Measurements from ENCODE around the gene DRD2.

DRD2 gene

DNA sequence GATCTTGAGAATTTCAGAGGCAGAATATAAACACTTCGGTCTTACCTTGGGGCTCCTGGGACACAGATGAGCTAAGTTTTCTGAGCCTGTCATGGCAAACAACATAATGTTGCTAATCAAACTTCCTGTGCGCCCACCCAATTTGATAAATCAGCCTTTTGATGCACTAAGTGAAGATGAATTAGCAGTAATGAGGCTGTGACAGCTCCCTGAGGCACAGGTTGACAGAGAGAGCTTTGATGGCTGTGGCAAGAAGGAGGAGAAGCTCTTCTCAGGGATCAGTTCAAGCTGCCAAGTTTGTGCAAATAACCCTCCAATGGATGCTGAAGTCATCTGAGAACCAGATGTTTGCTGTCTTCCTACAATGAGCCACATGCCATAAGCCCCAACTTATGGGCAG lies 34.4 kb downstream of the DRD2 start:
- DNase-seq, result peak; percentile 66

DNA sequence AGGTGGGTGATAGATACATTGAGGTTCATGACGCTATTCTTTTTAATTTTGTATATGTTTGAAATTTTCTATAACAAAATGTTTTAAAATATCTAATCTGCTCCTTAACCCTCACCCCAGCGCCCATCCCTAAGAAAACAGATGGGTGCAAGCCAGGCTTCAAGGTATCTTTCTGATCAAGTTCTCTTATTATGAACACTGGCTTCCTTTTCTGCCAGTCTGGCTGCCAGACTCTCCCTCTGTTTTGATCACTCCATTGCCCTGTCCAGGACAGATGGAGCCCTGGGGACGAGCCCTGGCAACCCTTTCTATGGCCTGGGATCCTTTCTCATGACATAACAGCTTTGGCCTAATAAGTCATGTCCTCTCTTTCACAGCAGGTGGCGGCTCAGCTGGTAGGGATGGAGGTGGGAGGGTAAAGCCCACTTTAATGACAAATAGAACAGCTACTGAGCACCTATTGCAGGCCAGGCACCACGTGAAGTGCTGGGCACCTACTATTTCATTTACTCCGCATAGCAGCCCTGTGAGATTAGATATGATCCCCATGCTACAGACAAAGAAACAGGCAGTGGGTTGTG lies 38.4 kb downstream of the DRD2 start:
- peak; percentile 67 for DNase-seq

DNA sequence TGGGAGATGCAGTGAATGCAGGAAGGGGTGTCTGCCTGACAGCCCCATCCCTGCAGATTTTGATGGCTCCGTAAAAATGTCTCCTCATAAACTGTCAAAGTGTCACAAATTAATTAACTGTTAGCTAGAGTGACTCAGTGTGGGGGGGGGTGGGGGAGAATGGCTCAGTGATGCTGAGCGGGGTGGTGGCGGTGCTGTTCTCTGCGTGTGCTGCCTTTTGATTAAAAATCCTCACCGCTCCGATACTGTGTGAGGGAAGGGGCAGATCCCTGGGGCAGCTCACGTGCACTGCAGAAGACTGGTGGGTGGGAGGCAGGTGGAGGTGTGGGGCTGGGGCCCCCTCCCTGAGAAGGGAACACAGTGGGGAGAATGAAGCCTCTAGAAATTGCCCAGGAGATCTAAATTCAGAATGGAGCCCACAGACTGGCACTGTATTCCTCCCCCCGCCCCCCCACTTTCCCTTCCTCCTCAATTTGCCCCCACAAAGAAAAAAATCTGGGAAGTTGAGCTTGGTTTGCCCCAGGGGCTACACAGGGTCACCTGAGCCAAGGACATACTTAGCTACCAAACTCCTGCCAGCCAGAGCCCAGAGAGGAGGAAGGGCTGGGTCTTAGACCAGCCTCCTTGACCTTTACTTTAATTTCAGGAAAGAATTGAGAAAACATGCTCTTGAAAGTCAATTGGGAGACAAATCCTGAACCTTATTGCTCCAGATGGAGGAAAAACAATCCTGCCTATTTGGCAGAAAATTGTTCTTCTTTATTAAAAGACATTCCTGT lies 39.8 kb downstream of the DRD2 start:
- no peak for DNase-seq

DNA sequence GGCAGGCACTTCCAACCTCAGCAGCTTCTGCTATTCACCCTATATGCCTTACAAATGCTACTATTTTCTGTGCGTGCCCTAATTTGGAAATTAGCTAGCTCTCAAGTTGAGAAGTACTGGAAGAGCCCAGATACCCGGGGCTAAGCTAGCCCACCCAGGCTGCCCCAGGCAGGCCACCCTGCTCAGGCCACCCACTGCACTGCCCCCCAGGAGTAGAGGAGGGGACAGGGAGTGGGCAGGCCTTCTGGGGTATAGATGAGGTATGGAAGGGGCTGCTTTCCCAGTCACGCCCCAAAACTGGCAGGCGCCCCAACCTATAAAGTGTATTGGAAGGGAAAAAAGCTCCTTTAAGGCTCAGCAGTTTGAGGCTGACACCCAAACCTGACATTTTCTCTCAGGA lies 43.5 kb downstream of the DRD2 start:
- no peak for DNase-seq

DNA sequence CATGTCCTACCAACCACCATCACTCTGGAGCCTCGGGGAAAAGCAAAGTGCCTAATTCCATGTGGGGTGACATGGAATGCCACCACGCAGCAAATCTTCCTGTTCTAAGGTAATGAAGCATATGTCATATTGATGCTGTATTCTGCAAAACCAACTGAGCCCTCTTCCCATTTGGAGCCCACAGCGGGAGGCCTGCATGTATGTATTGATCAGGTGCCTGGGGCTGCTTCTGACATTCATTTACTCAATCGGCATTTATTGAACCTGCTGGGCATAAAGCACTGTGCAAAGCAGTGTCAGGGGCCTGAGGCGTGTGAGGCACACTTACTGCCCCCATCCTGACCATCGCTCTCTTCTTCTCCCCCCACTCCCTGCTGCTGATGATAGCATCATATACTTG lies 48.5 kb downstream of the DRD2 start:
- no peak for DNase-seq

DNA sequence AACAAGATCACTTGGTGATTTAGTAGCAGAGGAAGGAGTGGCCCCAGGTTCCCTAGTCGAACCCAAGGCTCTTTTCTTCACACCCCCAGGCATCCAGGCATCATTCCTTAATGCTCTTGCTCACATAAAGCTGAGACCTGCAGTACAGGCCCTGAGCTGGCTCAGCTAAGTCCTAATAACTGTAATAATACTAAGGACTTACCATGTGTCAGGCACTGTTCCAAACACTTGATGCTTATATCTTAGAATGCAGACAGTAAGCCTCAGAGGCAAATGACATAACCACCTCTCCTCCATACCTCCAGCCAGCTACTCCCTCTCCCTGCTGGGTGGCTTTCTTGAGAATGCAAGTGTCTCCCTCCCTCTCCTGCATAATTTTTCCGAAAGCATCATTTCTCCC lies 54.4 kb downstream of the DRD2 start:
- no peak for DNase-seq

DNA sequence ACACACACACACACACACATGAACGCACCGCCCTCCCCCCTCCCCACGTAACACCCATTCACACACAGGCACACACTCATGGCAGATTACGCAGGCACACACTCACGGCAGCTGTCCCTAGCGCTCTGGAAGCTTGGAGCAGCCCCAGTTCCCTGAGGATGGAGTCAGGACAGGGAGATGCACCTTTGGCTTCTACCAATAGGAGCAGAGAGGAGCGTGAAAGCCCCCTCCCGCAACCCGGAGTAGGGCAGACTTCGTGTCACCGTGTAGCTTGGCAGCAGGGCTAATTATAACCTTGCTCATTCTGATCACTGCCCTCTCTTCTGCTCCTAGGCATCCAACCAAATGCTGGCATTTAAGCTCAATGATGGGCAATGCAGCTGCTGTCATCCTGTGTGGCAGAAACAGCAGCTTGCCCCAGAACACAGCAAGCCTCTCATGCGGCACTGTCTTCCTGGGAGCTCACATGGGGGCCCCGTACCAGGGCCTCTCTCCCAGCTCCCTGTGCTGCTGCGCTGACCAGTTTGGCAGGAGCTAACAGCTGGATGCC lies 55.7 kb downstream of the DRD2 start:
- peak; percentile 84 for DNase-seq

DNA sequence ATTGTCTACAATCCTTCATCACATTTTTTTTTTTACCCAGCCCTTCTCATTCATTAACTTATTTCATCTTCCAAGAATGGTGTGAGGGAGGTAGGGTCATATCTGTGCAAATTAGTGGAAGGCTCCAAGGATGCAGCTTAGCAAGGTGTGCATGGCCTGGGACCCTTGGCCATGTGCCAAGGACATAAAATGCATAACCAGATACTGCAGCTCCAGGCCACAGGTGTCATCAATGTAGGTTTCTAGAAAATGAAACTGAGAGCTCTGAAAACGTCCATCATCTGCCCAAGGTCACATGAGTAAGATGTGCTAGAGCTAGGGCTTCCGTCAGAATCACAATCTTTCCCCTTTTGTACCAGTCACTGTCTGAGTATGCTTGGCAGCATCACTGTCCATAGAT lies 57.8 kb downstream of the DRD2 start:
- DNase-seq, result peak; percentile 50

DNA sequence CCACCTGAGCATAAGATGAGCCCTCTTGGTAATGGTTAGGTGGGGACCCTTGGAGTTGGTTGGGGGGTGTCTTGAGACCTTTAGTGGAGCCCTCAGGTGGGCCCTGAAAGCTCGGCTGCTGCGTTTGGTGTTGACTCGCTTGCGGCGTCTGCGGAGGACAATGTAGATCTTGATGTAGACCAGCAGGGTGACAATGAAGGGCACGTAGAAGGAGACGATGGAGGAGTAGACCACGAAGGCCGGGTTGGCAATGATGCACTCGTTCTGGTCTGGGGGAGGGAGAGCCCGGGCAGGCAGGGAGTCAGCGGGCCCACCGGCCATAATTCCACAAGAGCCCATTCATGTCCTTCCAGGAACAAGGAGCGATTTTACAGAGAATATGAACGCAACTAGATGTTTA lies 59.9 kb downstream of the DRD2 start:
- no peak for DNase-seq

DNA sequence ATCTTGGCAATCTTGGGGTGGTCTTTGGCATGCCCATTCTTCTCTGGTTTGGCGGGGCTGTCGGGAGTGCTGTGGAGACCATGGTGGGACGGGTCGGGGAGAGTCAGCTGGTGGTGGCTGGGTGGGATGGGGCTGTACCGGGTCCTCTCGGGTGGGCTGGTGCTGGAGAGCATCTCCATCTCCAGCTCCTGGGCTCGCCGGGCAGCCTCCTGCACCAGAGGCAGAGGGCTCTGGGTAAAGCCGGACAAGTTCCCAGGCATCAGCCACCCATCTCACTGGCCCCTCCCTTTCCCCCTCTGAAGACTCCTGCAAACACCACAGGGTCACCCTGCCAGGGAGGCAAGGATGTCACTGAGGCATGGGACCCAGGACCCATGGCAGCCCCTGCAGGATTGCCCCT lies 62.5 kb downstream of the DRD2 start:
- DNase-seq, result no peak

DNA sequence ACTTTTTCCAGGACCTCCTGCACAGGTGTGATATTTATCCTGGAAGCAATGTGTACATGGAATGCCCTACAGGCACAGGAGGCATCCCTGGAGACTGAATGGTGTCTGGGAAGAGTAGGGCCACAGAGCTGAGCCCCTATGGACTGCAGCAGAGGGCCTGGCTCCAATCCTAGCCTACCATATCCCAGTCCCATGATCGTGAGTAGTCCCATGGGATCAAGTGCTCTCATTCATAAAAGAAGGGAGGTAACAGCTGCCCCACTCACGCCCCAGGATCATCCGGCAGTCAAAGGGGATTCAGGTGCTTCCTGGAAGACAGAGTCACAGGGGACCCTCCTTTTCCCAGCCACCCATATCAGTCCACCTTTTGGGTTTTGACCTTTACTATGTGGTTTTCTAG lies 63.7 kb downstream of the DRD2 start:
- DNase-seq, result peak; percentile 63

DNA sequence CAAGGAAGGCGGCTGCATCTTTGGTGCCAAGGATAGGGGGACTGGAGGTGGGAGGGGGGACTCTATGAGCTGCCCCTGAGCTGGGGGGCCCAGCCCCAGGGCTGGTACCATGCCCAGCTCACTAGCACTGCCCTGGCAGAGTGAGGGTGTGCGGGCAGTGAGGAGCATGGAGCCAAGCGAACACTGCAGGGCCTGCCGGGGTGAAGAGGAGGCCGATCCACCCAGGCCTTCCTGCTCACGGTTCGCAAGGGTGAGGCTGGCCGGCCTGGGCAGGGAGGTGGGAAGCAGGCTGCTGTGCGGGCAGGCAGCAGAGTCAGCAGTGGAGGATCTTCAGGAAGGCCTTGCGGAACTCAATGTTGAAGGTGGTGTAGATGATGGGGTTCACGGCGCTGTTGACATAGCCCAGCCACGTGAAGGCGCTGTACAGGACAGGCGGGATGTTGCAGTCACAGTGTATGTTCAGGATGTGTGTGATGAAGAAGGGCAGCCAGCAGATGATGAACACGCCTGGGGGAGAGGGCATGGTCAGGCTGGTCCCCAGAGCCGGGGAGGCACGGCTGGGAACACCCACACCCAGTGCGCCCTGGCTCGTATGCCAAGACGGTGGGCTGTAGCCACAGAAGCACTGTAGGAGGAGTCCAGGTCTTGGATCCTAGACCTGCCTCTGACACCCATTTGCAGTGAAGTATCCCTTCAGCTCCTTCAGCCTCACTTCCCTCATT lies 64.6 kb downstream of the DRD2 start:
- DNase-seq, result no peak

DNA sequence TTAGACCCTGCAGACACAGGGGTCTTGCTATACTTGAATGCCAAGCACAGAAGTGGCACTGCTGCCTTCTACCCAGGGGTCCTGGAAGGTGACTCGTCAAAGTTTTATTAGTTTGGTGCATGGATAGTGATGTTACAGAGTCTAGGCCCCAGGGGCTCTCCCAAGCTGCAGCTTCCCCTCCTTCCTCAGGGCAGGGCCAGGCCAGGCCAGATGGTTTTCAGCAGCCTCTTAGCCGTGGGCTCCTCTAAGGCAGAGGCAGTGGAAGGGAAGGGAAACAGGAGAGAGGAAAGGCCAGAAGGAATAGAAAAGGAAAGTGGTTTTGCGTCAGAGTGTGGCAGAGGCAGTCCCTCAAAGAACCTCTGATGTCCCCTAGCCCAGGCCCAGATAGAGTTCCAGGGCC lies 65.7 kb downstream of the DRD2 start:
- no peak for DNase-seq

DNA sequence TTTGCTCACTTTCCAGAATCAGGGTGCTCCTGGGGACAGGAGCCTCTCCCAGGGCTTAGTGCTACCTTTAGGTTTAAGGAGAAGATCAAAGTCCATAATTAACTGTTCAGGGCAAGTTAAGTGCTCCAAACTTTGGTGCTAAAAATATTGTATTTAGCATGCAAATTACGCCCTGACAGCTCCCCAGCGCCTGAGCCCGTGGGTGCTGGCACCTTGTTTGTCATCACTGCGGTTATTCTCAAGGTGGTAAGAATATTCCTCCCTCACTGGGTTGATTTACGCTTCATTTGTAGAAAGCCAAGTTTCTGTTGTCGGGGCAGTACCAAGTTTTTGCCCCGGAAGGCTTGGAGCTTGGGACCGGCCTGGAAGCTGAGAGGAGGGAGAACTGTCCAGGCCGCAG lies 66.3 kb downstream of the DRD2 start:
- DNase-seq, result no peak

DNA sequence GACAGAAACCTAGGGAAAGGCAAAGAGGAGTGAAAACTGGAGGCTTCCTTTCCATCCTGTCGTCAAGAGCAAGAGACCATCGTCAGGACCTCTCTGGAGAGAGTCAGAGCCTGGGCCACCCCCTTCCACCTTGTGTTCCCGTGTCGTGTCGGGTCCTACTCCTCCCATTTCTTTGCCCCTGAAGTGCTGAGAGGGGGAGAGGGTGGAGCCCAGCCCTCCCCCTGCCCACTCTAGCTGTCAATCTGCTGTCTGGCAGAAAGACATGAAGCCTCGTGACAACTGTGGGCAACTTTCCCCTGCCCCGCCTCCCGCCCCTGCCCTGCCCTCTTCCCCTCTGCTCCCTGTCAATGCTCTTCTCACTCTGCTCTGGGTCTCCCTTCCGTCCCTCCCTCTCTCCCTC lies 67.0 kb downstream of the DRD2 start:
- no peak for DNase-seq

DNA sequence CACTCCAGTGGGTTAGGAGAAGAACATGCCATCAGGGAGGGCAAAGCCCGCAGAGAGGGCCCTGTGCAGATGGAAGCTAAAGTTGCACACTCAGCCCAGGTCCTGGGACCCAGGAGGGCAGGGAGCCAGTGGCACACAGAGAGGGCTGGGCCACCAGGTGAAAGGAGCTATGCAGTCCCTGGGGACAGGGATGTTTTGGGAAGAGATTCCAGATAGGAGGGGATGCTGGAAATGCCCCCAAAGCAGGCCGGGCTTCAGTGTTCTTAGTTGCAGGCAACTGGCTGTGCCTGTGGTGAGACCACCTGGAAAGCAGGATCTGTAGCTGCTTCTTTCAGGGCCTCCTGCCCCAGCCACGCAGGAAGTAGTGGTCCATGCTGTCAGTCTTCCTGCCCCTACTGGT lies 68.0 kb downstream of the DRD2 start:
- DNase-seq, result peak; percentile 47

DNA sequence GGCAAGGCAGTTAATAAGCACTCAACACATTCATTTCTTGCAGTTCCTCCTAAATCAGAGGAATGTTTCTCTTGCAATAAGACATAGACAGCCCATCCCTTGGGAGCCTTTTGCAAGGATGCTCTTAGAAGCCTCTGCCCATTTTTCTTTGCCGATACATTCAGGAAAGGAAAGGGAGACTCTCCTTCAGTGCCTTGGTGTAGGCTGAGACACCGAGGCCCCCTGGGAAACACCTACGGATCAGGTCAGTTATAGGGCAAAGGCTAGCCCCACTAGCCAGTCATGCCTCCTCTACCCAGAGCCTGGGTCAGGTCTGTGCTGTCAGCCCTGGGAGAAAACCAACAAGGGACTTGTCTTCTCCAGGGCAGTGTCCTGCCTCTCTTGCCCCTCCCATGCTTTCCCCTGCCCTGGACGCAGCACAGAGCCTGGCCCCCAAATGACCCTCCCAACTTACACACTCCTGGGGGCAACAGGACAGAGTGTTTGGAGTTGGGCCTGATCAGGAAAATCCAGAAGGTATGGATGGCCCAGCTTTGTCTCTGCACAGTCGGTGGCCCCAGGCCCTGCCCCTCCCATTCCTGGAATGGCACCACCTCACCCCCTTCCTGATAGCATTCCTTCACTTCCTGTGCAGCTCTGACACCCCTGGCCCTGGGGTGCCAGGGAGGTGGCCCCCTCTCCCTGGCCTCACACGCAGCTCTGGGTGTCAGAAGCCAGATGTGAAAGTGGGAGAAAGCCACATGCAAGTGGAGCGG lies 69.3 kb downstream of the DRD2 start:
- peak; percentile 26 for DNase-seq

DNA sequence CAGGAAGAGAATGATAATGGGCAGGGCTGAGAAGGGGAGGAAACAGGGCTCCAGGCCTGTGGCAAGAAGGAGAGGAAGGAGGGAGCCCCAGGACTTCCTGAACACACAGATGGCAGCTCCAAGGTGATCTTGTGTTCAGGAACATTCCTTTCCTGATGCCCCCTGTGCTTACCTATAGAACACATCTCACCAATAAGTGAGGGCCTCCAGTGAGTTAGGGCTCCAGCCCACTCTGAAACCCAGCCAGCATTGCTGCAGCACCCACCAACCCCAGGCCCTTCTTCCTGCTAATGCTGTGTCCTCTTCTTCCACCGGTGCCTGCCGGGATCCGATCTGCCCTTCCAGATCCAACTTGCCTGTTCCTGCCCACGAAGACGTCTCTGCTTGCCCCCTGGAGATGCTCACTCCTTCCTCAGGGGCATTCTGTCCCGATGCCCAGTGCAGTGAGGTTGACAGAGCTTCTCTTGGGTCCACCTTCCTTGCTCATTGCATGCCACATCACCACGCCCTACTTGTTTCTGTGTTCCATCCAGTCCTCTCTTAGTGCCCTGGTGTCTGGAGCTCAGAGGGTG lies 70.3 kb downstream of the DRD2 start:
- peak; percentile 42 for DNase-seq

DNA sequence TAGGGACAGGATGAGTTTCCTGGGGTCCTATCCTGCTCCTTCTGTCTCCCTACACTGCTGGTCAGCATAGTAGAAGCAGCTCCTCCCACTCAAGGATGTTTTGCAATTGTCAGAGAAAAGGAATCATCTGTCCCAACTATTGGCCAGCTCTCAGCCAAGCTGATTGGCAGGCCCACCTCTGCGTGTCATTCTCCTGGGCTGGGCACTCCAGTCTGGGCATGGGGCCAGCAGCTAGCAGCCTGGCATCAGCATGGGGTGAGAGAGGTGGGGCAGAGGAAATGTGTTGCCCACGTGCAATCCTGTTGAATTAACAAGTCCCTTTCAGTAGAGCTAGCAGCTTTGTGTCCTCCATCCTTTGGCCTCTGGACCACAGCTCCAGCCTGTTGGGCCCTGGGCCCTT lies 73.5 kb downstream of the DRD2 start:
- peak; percentile 99 for DNase-seq

DNA sequence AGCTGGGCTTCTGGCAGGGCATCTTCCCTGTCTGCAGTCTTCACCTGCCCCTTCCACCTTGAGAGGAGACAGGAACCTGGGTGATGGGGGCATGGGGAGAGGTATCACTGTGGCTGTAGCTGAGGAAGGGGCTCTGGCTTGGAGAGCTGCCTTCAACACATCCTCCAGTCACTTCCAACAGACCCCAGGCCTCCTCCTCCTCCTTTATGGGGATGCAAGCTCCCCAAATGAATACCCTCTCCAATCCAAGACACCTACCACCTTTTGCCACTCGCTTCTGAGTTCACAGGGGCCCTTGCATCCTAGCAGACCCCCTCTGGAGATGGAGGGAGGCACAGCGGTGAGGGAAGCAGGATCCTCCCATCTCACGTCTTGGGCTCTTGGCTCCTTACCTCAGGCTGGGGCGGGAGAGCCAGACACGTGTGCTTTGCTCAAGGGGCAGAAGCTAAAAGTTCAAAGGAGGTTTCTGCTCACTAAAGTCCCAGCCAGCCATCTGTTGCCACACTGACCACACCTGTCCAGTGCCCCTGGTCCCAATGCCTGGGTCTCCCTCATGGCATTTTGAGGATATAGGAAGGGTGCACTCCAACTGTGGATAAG lies 74.5 kb downstream of the DRD2 start:
- no peak for DNase-seq

DNA sequence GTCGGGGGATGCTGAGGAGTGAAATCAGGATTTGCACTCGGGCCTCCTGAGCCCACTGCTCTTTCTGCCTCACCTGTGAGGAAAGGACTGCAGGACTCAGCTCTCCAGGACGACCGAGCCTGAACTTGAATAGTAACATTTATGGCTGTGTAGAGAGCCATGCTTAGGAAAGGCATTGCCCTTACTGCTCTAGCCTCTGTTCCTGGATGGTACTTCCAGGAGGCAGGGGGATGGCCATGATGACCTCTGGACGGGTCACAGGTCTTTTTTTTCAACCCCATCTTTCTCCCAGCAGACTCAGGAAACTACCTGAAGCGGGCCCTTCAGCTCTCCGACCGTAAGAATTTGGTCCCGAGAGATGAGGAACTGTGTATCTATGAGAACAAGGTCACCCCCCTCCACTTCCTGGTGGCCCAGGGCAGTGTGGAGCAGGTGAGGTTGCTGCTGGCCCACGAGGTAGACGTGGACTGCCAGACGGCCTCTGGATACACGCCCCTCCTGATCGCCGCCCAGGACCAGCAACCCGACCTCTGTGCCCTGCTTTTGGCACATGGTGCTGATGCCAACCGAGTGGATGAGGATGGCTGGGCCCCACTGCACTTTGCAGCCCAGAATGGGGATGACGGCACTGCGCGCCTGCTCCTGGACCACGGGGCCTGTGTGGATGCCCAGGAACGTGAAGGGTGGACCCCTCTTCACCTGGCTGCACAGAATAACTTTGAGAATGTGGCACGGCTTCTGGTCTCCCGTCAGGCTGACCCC lies 76.3 kb downstream of the DRD2 start:
- no peak for DNase-seq

DNA sequence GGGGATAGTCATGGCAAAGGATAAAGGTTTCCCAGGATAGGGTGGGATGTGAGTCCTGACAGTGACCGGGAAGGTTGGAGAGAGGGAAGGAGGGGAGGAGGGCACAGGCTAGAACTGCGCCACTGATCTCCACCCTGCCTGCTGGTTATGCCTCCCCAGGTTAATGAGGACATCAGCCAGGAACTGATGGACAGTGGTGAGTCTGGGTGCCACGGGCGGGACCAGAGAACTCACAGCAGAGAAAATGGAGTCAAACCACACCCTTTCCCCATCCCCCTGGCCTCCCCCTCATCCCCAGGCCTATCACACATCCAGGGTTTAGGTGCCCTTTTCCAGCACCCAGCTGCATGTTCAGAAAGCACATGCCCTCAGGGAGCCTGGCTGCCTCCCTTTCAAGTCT lies 77.4 kb downstream of the DRD2 start:
- DNase-seq, result peak; percentile 52

All from NCI-H69 (cell line).